GM19438 (cell line): ENCODE data around the gene ARHGAP24.
"Not testable (repeated sequence)": the region's sequence is repeated elsewhere in the genome, so short reads cannot be mapped to it uniquely, and the experiment has no call there.

Experiments
- ATAC-seq: cut with Tn5 transposase; IDR thresholded peaks from one replicate; pipeline ENCODE4 v1.9.1; 2021; ENCODE audit warnings: low read depth; ENCODE audit not compliant: unreplicated experiment

Gene ARHGAP24

DNA sequence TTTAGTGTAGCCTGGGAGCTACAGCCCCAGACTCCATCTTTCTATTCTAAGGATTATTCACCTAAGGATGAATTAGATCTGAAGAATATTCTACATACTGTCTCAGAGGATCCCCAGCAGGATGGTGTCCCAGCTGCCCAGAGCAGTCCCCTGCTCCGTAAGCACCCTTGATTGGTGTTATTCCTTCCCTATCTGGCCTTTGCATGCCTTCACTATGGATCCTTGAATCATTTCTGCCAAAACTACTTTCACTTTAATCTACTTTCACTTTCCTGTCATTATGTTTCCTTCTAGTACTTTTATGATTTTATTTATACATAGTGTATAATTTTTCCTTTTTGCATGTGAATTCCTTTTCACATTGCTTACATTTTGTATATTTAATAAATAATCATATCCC is 39.2 kb downstream of the ARHGAP24 start:
- ATAC-seq: no peak

DNA sequence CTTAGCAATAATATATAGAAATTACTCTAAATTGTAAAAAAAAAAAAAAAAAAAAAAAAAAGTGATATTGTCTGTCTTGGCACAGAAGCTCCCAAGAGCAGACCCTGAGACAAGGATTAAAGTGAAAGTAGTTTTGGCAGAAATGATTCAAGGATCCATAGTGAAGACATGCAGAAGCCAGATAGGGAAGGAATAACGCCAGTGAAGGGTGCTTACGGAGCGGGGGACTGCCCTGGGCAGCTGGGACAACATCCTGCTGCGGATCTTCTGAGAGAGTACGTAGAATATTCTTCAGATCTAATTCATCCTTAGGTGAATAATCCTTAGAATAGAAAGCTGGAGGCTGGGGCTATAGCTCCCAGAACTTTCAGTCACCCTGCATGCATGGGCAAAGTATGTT is 39.8 kb downstream of the ARHGAP24 start:
- ATAC-seq: no peak

DNA sequence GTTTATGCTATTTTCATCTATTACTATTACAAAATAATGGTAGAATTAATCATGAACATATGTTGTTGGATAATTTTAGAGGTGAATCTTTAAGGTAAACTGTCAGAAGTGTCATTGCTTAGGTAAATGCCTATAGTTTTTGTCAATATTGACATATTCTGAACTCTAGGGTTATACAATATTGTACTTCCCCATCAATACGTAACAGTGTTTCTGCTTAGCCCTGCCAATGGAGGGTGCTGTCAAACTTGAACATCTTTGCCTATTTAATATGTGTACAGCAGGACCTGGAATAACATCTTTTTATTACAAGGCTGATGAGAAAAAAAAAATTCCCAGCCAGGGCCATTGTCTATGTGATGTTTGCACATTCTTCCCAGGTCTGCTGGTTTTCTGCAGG is 40.8 kb downstream of the ARHGAP24 start:
- ATAC-seq: no peak

- ATAC-seq: not testable (repeated sequence)
These were observed 43.6 kb downstream of the ARHGAP24 start for GRCh38 chr4:85518526-85518925.

- ATAC-seq: no peak
These were observed 46.1 kb downstream of the ARHGAP24 start for GRCh38 chr4:85520765-85521749.

GRCh38 chr4:85522277-85522676 is 47.3 kb downstream of the ARHGAP24 start:
- no peak for ATAC-seq

DNA sequence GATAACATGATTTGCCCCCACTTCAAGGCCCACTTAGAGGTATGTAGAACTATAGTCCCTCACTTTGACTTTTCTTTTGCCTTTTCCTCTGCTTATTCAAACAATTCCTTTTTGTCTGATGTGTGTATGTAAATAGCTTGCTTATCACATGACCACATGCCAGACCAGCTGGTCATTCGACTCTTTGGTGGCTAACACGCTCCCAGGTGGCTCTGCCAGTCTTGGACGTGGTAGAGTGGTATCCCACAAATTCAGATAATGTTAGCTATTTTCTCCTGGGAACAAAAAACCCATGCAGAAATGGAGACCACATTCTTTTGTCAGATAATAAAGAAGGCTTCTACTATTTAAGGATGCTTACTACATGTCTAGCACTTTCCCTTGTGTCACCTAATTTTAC is 47.9 kb downstream of the ARHGAP24 start:
- ATAC-seq: no peak

DNA sequence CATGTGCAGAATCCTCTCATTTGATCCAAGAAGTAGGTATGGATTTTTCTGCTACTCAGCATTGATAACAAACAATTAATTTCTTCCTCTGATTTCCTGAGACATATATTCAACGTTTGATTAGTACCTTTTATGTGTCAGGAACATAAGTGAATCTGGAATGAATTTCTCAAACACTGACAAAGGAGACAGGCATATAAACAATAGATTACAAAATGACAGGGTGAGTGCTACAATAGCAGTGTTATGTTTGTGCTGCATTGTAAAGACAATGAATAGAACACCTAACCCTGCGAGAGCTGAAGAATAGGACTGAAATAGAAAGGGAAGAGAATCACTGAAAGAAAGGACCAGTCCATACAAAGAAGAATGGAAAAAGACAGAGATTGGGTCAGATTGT is 52.9 kb downstream of the ARHGAP24 start:
- ATAC-seq: no peak

GRCh38 chr4:85531560-85532341 is 56.8 kb downstream of the ARHGAP24 start:
- no peak for ATAC-seq

GRCh38 chr4:85534120-85534519 is 59.2 kb downstream of the ARHGAP24 start:
- ATAC-seq: no peak

GRCh38 chr4:85543832-85544231 is 68.9 kb downstream of the ARHGAP24 start:
- ATAC-seq: no peak

DNA sequence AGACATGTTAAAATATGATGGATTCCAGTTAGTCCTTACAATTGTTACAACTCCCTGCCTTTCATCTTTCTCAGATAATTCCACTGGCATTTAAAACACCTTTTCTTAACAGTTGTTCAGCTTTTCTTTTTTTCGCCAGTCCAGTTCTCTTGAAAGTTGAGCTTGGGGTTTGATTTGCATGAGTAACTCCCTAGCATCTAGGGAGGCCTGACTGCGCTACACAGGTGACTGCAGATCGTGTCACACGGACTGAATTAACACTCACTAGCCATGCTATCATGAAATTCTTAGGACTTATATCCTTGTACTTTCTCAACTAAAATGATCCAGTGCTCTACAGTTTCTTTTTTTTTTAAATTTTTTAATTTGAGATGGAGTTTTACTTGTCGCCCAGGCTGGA is 69.8 kb downstream of the ARHGAP24 start:
- no peak for ATAC-seq

DNA sequence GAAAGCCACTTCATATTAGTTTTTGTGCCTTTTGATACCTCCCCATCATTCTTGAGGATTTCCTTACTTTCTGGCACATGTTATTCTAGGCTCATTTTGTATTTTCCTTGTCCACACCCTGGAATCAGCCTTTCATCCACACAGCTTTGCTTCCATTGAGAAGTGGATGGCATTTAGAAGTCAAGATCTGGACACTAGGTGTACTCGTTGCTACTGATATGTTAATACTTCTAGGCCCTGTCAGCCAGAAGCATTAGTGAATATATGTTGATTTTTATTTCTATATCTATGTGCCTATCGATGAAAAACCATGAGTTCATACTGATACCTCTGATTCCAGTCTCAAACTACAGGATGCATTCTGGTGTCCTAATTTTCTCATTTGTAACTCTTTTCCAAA is 73.2 kb downstream of the ARHGAP24 start:
- ATAC-seq: no peak

GRCh38 chr4:85548841-85549240 is 73.9 kb downstream of the ARHGAP24 start:
- ATAC-seq: no peak

DNA sequence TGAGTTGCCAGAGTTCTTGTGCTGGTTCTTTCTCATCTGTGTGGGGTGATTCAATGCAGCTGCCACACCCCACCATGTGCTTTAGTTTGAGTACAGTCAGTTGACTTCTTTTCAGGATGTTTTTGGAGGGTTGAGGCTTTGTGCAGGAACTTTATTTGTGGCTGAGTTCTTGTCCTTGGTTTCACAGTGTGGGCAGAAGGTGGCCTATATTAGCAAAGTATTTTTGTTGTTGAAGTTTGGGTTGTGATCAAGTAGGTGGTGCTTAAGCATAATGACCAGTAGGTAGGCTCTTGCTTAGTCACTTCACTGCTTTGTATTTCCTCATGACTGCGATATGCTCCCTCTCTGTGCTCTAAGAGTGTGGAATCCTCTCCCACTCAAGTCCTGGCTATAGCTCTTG is 80.3 kb downstream of the ARHGAP24 start:
- ATAC-seq: no peak

- peak; percentile 46 for ATAC-seq
These were observed 81.3 kb downstream of the ARHGAP24 start for GRCh38 chr4:85556283-85556682.

DNA sequence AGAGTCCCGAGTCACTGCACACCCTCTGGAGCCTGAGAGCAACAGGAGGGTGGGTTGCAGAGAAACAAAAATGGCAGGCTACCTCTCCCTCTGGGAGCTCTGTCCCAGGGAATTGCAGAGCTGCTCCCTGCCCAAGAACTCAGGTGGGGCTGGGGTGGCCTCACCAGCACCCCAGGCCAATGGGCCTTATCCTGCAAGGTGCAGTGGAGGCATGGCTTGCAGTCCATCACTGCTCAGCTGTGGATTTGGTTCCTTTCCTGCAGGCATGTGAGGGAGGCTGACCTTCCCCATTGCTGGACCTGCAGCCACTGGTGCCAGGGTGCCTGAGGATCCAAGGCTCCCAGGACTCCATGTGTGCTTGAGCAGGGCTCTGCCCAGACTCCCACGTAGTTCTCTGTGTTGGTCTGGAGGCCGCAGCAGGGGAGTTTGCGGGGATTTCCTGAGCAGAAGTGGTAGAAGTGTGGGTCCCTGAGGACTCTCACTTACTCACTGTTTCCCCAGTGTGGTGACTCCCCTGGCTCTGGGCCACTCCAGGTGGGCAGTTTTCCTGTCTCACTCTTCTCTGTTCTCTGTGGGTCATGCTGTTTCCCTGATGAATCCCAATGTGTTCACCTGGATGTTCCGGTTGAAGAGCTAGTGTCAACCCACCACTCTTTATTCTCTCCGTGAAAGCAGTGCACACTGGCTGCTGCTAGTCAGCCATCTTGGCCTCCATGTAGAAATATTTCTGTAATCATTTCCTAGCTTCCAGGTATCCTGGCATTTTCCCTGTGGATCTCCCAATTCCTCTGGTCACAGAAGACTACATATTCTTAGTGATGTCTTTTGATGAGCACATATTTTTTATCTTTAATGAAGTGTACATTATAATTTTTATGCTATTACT is 82.3 kb downstream of the ARHGAP24 start:
- peak; percentile 69 for ATAC-seq

DNA sequence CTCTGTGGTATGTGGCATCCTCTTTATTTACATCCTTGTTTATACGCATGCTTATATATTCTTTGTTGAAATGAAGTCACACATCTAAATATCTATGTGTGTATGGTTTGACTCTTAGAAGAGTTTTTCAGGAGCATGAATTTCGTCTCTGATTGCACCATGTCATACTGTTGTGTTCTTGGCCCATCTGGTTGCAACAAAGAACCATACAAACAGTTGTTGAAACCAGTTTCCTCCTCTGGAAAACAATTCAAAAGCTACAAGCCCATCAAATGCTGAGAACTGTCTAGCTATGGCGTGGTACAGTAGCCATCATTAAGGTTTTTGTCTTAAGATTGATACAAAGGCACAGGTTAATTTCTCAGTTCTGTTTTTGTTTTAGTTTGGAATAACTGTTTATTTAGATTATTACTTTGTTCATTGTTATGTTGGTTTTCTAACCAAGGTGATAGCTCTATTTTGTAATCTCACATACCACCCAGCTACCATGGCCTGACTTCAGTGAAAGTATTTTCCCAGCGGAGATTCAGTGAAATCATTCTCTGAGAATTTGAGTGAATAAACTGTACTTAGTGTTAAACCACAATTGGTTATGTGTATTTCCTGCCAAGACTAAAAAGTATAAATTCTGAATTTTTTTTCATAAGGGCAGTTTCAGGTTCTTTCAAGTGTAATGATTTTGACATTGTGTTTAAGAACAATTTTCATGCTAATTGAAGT is 91.0 kb downstream of the ARHGAP24 start:
- no peak for ATAC-seq

- ATAC-seq: no peak
These were observed 94.9 kb downstream of the ARHGAP24 start for GRCh38 chr4:85569730-85570299.

DNA sequence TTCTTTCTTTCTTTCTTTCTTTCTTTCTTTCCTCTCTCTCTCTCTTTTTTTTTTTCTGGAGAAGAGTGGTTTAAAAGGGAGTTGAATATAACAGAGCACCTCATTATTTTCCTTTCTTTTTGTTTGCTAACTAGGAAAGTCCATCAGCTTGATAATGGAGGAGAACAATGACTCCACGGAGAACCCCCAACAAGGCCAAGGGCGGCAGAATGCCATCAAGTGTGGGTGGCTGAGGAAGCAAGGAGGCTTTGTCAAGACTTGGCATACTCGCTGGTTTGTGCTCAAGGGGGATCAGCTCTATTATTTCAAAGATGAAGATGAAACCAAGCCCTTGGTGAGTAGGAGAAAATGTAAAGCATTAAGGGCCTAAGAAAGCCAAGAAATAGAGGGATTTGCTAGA is 95.4 kb downstream of the ARHGAP24 start:
- ATAC-seq: no peak
